Measurements from ENCODE around the gene LIPI.

- TF ChIP-seq CTCF (IDR thresholded peaks at IDR 0.05) = no peak
- no peak for TF ChIP-seq POLR2A (IDR thresholded peaks at IDR 0.05)
Observed at GRCh38 chr21:14115646-14116045, 95.1 kb downstream of the LIPI start.

Measured in testis (tissue), 2 donors.